ENCODE data around the gene SIAH3.

Gene SIAH3

DNA sequence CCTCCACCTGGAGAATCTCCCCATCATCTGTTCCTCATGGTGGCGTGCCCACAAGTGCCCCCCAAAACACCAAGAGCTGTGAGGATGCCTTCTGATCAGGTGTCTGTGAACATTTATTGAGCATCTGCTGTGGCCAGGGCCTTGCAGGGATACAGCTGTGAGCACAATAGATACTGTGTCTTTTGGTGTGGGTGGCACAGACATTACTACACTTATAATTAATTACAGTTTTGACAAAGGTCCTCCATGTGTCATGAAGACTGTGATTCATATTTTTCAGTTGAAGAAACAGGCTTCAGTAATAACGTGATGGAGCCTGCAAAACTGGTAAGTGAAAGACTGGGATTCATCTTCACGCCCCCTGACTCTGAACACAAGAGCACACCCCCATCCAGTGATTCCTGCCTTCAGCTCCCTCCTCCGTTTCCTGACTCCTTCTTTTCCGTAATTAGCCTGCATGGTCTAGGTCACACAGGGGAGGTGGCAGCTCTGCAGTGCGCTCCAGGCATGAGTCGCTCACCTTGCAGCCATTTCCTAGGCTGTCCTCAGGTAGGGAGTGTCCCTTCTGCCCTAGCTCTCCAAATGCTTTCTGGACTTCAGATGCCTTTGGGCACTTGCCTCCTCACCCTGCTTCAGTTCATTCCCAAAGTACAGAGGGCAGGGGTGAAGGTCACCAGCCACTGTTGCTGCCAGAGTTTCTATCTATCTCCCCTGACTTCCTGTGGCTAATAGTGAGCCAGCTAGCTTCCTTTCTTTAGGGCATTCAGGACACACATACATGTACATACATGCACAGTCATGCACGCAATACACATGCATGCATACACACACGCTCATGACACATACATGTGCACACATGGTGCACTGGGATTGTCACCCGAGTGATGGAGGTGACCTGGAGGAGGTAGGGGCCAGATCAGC is 66.5 kb downstream of the SIAH3 start:
- Histone ChIP-seq H3K27me3 (ENCODE audit: control insufficient read depth in 1 of 2, insufficient read depth in 2 of 2, low read length in 2 of 2) (no peaks in the 10 kb centered on the region), H3K27ac (ENCODE audit: low read depth, low read length) (no peak overlapping the region), H3K9me3 (ENCODE audit: control insufficient read depth in 1 of 2, low read length in 2 of 2) (no peaks in the 10 kb centered on the region), H3K4me3 (ENCODE audit: low read depth in 1 of 2, low read length in 2 of 2) (no peak overlapping the region), H3K4me1 (ENCODE audit: control insufficient read depth in 1 of 2, insufficient read depth in 2 of 2, low read length in 2 of 2) (peaks cover 13 to 23% of the 10 kb centered on the region in 2 donors), H3K36me3 (ENCODE audit: control insufficient read depth in 1 of 2, insufficient read depth in 2 of 2, low read length in 2 of 2) (no peaks in the 10 kb centered on the region), H3K9ac (ENCODE audit: low read depth in 1 of 2, low read length in 2 of 2) (no peak overlapping the region)

DNA sequence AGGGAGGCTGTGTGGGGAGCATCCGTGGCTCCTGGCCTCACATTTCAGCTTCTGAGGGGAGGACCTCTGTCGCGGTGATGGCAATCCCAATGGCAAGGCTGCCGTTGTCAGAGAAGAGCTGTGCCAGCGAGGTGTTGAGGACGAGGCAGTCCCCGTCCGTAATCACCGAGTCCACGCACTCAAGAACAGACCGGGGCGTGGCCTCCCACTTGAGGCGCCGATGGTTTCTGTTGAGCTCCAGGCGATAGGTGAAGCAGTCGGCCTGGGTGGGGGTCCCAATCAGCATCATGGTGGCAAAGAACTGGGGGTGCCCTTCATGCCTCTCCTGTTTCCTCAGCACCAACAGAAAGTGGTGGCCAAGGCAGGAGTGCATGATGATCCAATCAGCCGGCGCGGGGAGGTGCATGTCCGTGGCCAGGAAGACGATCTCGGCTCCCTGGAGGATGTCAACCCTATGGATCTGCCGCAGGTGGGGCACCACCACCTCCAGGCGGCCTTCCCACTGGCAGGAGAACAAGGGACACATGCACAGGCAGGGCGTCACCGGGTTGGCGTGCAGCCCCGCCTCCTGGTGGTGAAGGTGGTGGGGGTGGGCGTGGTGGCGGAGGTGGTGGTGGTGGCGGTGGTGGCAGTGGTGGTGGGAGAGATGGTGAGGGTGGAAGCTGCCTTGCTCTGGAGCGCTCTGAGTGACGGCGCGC is 68.1 kb downstream of the SIAH3 start:
- H3K27ac ChIP-seq (ENCODE audit: low read depth, low read length) = no peak overlapping the region
- no peak overlapping the region for H3K4me3 ChIP-seq (ENCODE audit: low read depth in 1 of 2, low read length in 2 of 2)
- H3K9ac ChIP-seq (ENCODE audit: low read depth in 1 of 2, low read length in 2 of 2) = no peak overlapping the region
- H3K36me3 ChIP-seq (ENCODE audit: control insufficient read depth in 1 of 2, insufficient read depth in 2 of 2, low read length in 2 of 2) = no peaks in the 10 kb centered on the region
- no peaks in the 10 kb centered on the region for H3K27me3 ChIP-seq (ENCODE audit: control insufficient read depth in 1 of 2, insufficient read depth in 2 of 2, low read length in 2 of 2)
- peaks cover 13 to 23% of the 10 kb centered on the region in 2 donors for H3K4me1 ChIP-seq (ENCODE audit: control insufficient read depth in 1 of 2, insufficient read depth in 2 of 2, low read length in 2 of 2)
- no peaks in the 10 kb centered on the region for H3K9me3 ChIP-seq (ENCODE audit: control insufficient read depth in 1 of 2, low read length in 2 of 2)

DNA sequence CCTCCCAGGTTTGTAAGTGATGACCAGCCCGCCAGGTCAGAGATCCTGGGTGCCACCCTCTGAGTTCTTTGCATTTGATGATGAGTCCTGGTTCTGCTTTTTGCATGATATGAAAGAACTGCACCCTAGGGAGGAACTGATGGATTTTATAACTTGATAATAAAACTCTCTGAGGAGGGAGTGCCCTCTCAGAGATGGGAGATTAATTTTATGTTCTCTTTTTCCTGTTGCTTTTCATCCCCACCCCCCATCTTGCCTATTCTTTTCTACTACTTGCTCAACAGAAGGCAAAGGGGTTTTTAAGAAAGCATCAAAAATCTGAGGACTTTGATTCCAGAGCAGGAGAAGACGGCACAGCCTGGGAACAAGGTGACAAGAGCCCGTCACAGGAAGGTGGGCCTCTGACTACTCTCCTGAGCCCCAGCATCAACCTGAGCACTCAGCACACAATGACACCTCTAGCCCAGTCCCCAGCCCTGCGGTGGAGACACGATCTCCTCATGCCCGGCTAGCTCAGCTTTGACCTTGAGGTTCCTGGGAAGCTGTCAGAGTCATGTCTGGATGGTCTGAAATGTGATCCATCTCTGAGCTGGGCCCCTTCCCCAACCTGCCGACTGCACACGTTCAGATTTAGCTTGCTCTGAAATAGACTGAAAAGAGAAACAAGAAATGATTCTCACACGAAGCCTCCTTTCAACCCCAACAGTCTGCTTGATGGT is 69.1 kb downstream of the SIAH3 start:
- Histone ChIP-seq H3K4me1 (ENCODE audit: control insufficient read depth in 1 of 2, insufficient read depth in 2 of 2, low read length in 2 of 2) (peaks cover 13 to 23% of the 10 kb centered on the region in 2 donors), H3K9ac (ENCODE audit: low read depth in 1 of 2, low read length in 2 of 2) (no peak overlapping the region), H3K4me3 (ENCODE audit: low read depth in 1 of 2, low read length in 2 of 2) (no peak overlapping the region), H3K36me3 (ENCODE audit: control insufficient read depth in 1 of 2, insufficient read depth in 2 of 2, low read length in 2 of 2) (no peaks in the 10 kb centered on the region), H3K9me3 (ENCODE audit: control insufficient read depth in 1 of 2, low read length in 2 of 2) (no peaks in the 10 kb centered on the region), H3K27ac (ENCODE audit: low read depth, low read length) (no peak overlapping the region), H3K27me3 (ENCODE audit: control insufficient read depth in 1 of 2, insufficient read depth in 2 of 2, low read length in 2 of 2) (no peaks in the 10 kb centered on the region)

DNA sequence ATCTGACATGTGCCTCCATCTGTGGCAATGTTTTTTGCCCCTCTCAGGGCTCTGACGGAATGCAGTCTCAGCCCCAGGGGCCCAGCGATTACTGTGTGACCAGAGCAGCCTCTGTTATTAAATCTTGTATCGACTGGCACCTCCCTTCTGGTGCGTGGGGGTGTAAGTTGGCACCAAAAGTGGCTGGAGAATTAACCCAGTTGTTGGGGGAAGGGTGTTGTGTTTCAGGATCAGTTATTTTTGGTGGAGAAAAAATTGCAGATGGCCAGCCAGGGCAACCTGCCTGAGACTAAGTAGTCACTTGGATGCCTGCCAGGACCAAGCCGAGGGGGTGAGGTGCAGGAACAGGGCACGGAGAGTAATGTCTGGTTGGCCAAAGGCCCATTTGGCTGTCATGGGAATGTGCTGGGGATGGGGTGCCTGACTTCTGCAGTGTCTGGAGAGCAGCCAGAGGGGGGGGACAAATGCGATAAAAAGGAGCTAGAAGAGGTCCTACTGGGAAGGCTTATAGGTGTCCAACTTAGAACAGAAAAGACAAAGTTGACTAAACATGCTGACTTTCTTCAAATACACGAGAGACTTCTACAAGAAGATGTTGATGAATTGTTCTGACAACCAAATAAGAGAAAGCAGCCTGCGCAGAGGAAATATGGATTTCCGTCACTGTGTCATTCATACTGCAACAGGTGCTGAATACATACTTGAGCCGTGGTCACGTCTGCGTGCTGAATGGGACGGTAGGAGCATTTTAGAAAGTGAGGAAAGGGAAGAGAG is 69.8 kb downstream of the SIAH3 start:
- Histone ChIP-seq H3K36me3 (ENCODE audit: control insufficient read depth in 1 of 2, insufficient read depth in 2 of 2, low read length in 2 of 2) (no peaks in the 10 kb centered on the region), H3K27me3 (ENCODE audit: control insufficient read depth in 1 of 2, insufficient read depth in 2 of 2, low read length in 2 of 2) (no peaks in the 10 kb centered on the region), H3K27ac (ENCODE audit: low read depth, low read length) (no peak overlapping the region), H3K9ac (ENCODE audit: low read depth in 1 of 2, low read length in 2 of 2) (no peak overlapping the region), H3K4me1 (ENCODE audit: control insufficient read depth in 1 of 2, insufficient read depth in 2 of 2, low read length in 2 of 2) (peaks cover 13 to 23% of the 10 kb centered on the region in 2 donors), H3K9me3 (ENCODE audit: control insufficient read depth in 1 of 2, low read length in 2 of 2) (no peaks in the 10 kb centered on the region), H3K4me3 (ENCODE audit: low read depth in 1 of 2, low read length in 2 of 2) (no peak overlapping the region)

DNA sequence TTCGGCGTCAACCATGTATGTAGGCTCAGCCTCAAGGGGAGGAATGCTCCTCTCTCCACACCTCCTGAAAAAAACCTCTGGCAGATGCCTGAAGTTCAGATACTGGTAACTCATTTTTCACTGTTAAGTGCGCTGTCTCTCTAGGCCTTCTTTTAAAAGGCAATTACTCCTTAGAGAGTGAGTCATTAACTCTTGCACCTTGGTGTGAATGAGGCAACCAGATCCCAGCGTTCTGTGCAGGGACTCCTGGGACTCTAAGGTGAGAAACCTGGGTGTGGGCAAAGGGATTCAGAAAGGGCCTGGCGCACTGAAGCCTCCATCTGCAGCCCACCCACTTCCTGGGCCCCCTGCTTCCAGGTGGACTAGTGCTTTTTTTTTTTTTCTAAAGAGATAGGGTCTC is 71.7 kb downstream of the SIAH3 start:
- no peak overlapping the region for H3K27ac ChIP-seq (ENCODE audit: low read depth, low read length)
- no peaks in the 10 kb centered on the region for H3K9me3 ChIP-seq (ENCODE audit: control insufficient read depth in 1 of 2, low read length in 2 of 2)
- H3K27me3 ChIP-seq (ENCODE audit: control insufficient read depth in 1 of 2, insufficient read depth in 2 of 2, low read length in 2 of 2) = no peaks in the 10 kb centered on the region
- H3K9ac ChIP-seq (ENCODE audit: low read depth in 1 of 2, low read length in 2 of 2) = no peak overlapping the region
- H3K36me3 ChIP-seq (ENCODE audit: control insufficient read depth in 1 of 2, insufficient read depth in 2 of 2, low read length in 2 of 2) = no peaks in the 10 kb centered on the region
- H3K4me3 ChIP-seq (ENCODE audit: low read depth in 1 of 2, low read length in 2 of 2) = no peak overlapping the region
- H3K4me1 ChIP-seq (ENCODE audit: control insufficient read depth in 1 of 2, insufficient read depth in 2 of 2, low read length in 2 of 2) = peaks cover 12 to 13% of the 10 kb centered on the region in 2 donors

DNA sequence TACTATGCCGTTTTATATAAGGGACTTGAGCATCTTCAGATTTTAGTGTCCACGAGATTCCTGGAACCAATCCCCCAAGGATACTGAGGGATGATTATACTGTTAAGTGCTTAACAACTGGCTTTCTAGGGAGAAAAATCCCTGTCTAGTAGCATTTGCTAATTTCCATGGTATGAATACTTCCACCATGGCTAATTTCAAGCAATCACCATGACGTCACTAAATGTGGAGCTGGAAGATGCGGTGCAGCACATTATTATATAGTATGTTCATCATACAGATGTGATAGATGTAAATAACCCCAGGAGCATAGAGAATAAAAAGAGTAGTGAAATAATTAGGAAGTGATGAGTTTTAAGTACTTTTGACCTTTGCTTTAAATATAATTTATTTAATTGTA is 72.7 kb downstream of the SIAH3 start:
- Histone ChIP-seq H3K27ac (ENCODE audit: low read depth, low read length) (no peak overlapping the region), H3K9me3 (ENCODE audit: control insufficient read depth in 1 of 2, low read length in 2 of 2) (no peaks in the 10 kb centered on the region), H3K36me3 (ENCODE audit: control insufficient read depth in 1 of 2, insufficient read depth in 2 of 2, low read length in 2 of 2) (no peaks in the 10 kb centered on the region), H3K4me3 (ENCODE audit: low read depth in 1 of 2, low read length in 2 of 2) (no peak overlapping the region), H3K4me1 (ENCODE audit: control insufficient read depth in 1 of 2, insufficient read depth in 2 of 2, low read length in 2 of 2) (peaks cover 11 to 13% of the 10 kb centered on the region in 2 donors), H3K9ac (ENCODE audit: low read depth in 1 of 2, low read length in 2 of 2) (no peak overlapping the region), H3K27me3 (ENCODE audit: control insufficient read depth in 1 of 2, insufficient read depth in 2 of 2, low read length in 2 of 2) (no peaks in the 10 kb centered on the region)

DNA sequence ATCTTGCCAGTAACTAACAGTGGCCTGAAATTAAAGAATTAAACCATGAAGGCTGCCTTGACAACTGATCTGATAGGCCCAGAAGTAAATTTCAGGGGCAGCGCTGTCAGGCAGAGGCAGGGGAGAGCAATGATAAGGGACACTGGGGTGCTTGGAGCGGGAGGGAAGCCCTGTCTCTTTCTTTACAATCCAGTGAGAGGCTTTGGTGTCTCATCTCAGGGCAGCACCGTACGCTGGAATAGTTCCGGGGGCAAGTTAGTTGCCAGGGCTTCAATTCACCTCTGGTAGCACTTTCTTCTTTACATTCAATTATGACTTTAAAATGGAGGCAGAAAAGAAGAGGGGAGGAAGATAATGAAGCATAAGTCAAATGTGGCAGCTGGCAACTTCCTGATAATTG is 74.8 kb downstream of the SIAH3 start:
- Histone ChIP-seq H3K9me3 (ENCODE audit: control insufficient read depth in 1 of 2, low read length in 2 of 2) (no peaks in the 10 kb centered on the region), H3K27ac (ENCODE audit: low read depth, low read length) (no peak overlapping the region), H3K36me3 (ENCODE audit: control insufficient read depth in 1 of 2, insufficient read depth in 2 of 2, low read length in 2 of 2) (no peaks in the 10 kb centered on the region), H3K27me3 (ENCODE audit: control insufficient read depth in 1 of 2, insufficient read depth in 2 of 2, low read length in 2 of 2) (no peaks in the 10 kb centered on the region), H3K9ac (ENCODE audit: low read depth in 1 of 2, low read length in 2 of 2) (no peak overlapping the region), H3K4me3 (ENCODE audit: low read depth in 1 of 2, low read length in 2 of 2) (no peak overlapping the region), H3K4me1 (ENCODE audit: control insufficient read depth in 1 of 2, insufficient read depth in 2 of 2, low read length in 2 of 2) (peaks cover 4 to 7% of the 10 kb centered on the region in 2 donors)

DNA sequence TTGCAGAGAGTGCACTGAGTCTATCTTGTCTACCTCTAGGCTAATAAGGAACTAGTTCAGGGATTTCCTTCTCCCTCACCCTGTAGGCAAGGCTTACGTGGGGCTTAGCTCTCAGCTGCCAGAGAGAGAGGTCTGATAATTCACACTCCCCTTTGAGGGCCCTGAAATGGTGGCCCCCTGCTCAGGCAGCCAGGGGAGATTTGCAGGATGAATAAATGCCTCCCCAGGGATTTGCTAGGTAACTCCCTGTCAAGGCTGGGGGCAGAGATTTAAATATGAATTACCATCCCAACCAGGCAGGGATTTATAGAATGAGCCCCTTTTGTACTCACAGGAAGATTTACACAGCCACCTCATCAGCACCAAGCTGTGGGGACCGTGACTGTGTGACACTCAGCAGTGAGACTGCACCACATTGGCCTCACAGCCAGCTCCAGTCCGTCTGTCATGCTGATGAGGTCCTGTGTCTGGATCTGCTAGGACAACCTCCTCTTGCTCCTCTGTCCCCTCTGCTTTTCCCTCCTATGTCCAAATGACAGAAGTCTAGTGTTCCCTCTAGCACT is 76.1 kb downstream of the SIAH3 start:
- no peak overlapping the region for H3K27ac ChIP-seq (ENCODE audit: low read depth, low read length)
- H3K4me3 ChIP-seq (ENCODE audit: low read depth in 1 of 2, low read length in 2 of 2) = no peak overlapping the region
- H3K9ac ChIP-seq (ENCODE audit: low read depth in 1 of 2, low read length in 2 of 2) = no peak overlapping the region
- no peaks in the 10 kb centered on the region for H3K4me1 ChIP-seq (ENCODE audit: control insufficient read depth in 1 of 2, insufficient read depth in 2 of 2, low read length in 2 of 2)
- H3K9me3 ChIP-seq (ENCODE audit: control insufficient read depth in 1 of 2, low read length in 2 of 2) = no peaks in the 10 kb centered on the region
- H3K36me3 ChIP-seq (ENCODE audit: control insufficient read depth in 1 of 2, insufficient read depth in 2 of 2, low read length in 2 of 2) = no peaks in the 10 kb centered on the region
- H3K27me3 ChIP-seq (ENCODE audit: control insufficient read depth in 1 of 2, insufficient read depth in 2 of 2, low read length in 2 of 2) = no peaks in the 10 kb centered on the region

DNA sequence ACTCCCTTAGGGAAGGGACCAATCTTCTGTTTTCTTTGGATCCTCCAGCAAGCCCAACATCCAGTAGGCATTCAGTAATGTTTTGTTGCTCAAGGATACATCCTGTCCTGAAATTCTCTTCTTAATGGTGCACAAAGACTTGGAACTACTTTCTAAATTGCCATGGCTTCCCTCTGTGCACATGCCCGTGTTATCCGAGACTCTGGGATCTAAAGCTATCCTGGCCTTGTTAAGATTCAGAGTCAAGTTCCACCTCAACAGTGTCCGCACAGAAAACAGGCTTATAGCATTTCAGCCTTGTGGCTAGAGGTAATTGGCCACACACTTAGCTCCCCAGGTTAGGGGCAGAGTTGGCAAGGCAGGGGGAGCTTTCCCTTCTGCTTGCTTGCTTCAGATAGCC is 77.6 kb downstream of the SIAH3 start:
- Histone ChIP-seq H3K27ac (ENCODE audit: low read depth, low read length) (no peak overlapping the region), H3K4me3 (ENCODE audit: low read depth in 1 of 2, low read length in 2 of 2) (no peak overlapping the region), H3K4me1 (ENCODE audit: control insufficient read depth in 1 of 2, insufficient read depth in 2 of 2, low read length in 2 of 2) (no peaks in the 10 kb centered on the region), H3K9ac (ENCODE audit: low read depth in 1 of 2, low read length in 2 of 2) (no peak overlapping the region), H3K9me3 (ENCODE audit: control insufficient read depth in 1 of 2, low read length in 2 of 2) (no peaks in the 10 kb centered on the region), H3K27me3 (ENCODE audit: control insufficient read depth in 1 of 2, insufficient read depth in 2 of 2, low read length in 2 of 2) (no peaks in the 10 kb centered on the region), H3K36me3 (ENCODE audit: control insufficient read depth in 1 of 2, insufficient read depth in 2 of 2, low read length in 2 of 2) (no peaks in the 10 kb centered on the region)

Measured in duodenal mucosa (tissue), 2 donors.